HPDE6-E6E7 (cell line): ENCODE data around the gene CEP170B.
"Not testable (repeated sequence)": the region's sequence is repeated elsewhere in the genome, so short reads cannot be mapped to it uniquely, and the experiment has no call there.

Experiments used
- DNase-seq: peaks from one replicate; pipeline ENCODE4 v3.0.0; 2011; ENCODE audit warnings: missing footprints; ENCODE audit errors: extremely low spot score

Gene CEP170B

DNA sequence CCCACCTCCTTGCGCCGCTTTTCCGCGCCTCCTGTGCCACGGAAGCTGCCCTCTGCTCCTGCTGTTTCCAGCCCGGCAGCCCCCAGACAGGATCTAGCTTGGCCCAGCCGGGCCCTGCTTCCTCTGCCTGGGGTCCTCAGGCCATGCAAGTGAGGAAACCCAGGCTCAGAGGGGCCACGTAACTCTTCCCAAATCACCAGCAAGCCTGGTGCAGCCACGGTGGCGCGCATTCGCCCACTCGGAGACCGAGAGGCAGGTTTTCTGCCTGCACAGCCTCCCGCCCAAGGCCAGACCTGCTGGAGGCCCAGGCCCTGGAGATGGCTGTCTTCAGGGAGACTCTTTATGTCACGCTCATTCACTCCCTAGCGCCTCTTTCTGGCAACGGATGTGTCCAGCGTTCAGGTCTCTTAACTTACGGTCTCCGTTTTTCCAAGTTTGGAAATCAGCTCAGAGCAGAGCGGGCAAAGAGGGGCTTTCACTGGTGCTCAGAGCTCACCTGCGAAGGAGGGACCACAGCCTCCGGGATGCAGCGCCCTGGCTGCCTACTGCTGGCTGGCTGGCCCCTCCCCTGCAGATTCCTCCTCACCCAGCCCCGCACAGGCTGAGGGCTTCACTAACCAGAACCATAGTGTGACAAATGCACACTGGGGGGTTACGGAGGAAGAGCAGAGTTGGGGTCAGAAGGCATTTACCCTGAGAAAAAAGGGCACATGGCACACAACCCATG lies 20.6 kb upstream of the CEP170B start:
- DNase-seq, result no peak

DNA sequence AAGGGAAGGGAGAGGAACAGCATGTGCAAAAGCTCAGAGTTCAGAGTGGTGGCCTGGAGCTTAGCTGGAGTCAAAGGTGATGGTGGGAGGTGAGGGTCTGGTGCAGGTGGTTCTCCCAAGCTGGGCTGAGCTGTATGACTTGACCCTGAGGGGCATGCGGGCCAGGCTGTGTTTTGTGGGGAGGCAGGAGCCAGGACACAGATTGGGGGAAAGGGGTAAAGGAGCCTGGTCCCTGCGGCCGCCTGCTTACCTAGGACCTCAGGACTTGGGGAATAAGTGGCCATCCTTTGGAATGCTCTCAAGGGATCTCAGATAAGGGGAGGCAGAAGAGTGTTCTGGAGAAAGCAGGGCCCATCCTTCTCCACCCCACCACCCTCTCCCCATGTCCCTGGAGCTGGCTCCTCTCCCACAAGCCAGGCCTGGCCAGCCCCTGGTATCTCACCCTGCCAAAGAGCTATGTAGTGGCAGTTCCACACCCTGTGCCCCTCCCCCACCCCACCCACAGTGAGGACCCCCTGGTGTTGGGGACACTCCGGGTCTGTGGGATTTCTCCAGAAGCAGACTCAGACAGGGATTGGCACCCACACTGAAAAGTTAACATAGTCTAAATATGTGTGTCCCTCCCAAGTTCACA lies 19.9 kb upstream of the CEP170B start:
- DNase-seq, result no peak

DNA sequence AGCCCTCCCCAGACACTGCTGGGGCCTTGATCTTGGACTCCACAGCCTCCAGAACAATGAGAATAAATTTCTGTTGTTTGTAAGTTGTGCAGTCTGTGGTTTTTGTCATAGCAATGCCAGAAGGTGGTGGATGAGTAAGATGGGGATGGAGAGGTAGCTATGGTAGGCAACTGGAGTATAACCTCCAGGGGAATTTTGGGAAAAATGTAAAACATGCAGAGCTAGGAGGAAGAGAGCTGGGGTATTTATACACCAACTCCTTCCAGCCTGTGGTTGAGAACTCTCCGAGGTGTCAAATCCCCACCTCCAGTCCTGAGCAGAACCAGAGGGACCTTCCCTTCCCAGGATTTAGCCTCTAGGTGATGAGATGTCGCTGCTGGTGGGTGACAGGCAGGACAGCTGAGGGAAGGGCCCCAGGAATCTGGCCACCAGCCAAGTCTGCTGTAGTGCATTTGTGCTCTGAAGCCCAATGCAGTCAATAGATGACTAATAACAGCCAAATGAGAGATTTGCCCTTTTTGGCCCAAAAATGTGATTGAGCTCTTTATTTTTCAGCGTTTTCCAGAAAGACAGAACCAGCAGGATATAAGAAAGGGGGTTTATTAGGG lies 19.1 kb upstream of the CEP170B start:
- DNase-seq, result no peak

DNA sequence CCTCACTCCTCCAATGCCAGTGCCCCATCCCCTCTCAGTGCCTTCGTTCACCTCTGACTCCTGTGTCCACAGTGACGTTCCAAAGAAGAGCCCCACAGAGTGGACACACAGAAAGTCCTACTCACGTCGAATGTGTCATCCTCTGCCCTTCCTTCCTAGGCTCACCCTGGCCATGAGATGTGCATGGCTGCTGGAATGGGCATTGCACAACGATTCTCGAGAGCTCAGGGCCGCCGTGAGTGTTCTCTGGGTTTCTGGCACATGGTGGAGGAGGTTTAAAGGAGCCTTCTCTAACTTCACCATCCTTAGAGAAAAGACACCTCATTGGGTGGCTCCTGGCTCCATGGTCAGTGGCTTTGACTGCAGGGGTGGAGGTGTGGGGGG lies 12.8 kb upstream of the CEP170B start:
- no peak for DNase-seq

DNA sequence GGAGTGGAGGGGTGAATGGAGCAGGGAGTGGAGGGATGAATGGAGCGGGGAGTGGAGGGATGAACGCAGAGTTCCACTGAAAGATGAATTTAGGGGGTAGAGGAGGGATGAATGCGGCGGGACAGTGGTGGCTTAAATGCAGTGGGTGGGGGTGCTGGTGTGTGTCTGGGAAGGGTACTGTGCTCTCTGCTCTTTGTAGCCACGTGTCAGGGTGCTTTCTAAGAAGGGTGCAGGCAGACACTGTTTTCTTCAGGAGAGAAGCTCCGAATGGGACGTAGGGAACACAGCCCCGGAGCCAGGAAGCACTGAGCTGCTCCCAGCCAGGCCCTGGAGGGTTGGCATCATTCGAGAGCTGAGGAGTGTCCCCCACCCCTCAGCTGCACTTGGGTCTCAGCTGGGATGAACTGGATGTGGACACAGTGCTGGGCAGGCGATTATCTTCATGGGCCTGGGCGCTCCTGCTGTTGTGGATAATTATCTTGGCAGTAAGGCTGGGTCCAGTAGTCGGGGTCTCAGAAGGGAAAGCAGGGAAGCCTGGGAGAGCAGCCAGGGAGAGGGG lies 9.5 kb upstream of the CEP170B start:
- no peak for DNase-seq

DNA sequence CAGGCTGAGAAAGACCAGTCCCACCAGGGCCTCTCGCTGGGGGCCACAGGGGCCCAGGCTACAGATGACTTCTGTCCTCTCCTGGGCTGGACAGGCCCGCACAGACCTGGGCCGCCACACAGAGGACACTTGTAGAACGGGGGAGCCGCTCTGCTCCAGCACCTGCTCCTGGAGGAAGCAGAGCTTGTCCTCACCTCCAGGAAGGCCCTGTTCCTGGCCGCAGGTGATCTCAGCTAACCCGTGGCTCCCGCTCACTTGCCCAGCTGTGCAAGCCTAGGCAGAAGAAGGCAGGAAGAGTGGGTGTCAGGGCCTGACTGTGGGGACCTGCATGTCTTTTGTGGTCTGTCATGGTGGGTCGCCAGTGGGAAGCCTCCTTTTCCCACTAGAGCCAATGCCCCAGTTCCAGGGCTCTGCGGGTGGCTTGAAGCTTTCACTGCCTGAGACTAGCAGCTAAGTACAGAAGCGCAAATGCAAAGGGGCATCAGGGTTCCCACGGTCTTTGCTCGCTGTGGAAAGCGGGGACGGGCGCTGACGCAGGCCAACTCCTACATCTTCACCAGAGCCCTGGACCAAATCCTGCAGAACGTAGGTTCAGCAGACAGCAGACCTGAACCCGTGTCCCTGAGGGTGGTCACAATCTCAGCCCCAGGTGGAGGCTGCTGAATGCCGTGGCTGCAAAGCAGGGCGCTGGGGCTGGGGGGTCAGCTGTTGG lies 8.8 kb upstream of the CEP170B start:
- no peak for DNase-seq

DNA sequence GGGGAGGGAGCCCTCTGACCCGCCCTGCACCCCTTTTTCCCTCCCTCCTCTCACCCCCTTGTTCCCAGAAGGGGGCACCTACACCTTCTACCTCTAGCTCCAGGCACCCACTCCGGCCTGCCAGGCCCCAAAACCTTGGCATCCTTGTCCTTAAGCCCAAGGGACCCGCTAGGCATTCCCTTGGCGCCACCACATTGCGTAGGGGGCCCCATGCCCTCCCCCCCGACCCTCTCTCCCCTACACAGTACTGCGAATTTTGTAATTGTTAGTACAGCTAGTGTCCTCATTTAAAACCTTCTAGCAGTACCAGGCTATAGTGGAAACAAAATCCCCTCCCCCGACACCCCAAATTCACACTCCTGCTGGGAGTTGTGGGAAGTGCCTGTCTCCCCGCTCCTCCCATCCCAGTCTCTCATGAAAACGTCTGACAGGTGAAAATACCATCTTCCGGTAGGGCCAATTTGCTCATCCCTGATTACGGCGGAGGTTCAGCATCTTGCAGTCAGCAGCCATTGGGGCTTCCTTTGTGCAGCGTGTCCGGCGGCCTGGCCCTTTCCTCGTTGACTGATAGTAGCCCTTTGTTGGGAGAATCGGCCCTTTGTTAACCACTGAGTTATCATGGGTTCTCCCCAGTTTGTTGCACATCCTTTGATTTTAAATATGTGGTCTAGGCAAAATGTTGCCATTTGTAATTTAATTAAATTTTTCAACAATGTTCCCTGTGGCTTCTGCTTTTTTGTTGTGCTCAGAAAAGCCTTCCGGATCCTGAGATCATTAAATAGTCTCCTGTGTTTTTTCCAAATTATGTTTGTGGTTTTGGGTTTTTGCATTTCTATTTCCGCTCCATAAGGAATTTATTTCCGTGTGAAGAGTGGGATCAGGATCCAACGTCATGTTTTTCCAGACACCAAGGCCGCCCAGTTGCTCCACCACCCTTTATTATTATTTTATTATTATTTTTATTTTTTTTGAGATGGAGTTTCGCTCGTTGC lies 7.9 kb upstream of the CEP170B start:
- DNase-seq, result no peak

DNA sequence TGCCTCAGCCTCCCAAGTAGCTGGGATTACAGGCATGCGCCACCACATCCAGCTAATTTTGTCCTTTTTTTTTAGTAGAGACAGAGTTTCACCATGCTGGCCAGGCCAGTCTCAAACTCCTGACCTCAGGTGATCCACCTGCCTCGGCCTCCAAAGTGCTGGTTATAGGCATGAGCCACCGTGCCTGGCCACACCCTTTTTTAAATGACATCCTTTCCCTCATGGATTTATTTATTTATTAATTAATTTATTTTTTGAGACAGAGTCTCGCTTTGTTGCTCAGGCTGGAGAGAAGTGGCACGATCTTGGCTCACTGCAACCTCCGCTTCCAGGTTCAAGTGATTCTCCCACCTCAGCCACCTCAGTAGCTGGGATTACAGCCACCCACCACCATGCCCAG lies 7.1 kb upstream of the CEP170B start:
- not testable (repeated sequence) for DNase-seq

DNA sequence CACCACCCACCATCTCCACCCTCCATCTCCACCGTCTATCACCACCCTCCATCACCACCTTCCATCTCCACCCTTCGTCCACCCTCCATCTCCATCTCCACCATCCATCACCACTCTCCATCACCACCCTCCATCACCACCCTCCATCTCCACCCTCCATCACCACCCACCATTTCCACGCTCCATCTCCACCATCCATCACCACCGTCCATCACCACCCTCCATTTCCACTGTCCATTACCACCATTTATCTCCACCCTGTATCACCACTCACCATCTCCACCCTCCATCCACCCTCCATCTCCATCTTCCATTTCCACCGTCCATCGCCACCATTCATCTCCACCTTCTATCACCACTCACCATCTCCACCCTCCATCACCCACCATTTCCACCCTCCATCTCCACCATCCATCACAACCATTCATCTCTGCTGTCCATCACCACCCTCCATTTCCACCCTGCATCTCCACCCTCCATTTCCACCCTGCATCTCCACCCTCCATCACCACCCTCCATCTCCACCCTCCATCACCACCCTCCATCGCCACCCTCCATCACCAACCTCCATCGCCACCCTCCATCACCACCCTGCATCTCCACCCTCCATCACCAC lies 6.1 kb upstream of the CEP170B start:
- DNase-seq, result no peak

DNA sequence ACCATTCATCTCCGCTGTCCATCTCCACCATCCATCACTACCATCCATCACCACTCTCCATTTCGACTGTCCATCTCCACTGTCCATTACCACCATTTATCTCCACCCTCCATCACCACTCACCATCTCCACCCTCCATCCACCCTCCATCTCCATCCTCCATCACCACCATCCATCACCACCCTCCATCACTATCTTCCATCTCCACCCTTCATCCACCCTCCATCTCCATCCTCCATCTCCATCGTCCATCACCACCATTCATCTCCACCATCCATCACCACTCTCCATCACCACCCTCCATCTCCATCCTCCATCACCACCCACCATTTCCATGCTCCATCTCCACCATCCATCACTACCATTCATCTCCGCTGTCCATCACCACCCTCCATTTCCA lies 5.2 kb upstream of the CEP170B start:
- DNase-seq, result no peak

DNA sequence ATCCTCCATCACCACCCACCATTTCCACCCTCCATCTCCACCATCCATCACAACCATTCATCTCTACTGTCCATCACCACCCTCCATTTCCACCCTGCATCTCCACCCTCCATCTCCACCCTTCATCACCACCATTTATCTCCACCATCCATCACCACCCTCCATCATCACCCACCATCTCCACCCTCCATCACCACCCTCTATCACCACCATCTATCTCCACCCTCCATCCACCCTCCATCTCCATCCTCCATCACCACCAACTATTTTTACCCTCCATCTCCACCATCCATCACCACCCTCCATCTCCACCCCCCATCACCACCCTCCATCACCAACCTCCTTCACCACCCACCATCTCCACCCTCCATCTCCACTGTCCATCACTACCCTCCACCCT lies 4.7 kb upstream of the CEP170B start:
- no peak for DNase-seq

DNA sequence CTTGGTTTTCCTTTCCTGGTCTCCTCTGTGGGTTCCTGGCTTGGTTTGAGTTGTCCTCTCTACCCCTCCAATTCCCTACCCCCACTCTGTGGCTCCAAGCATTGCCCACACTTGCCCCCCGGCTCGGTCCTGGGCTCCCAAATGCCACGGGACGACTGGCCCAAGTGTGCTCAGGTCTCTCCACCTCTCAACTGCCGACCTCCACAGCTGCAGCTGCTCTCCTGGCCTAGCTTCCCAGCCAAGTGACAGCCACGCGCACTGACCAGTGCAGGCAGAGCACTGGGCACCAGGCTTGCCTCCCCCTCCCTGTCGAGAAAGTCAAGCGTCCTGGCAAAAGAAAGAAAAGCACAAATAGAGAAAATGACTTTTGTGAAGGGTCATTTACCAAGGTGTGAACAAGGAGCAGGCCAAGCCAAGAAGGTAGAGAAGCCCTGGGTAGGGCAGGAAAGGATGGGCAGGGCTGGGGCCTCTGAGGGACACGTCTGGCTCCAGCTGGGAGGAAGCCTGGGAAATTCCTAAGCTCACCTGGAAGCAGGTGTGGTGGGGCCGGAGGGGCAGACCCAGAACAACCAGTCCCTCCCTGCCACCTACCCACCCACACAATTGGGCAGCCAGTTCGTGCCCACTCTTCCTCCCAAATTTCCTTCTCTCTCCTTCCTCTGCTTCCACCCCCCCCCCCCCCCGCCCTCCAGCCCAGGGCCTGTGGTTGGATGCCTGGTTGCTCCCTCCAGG lies 1.8 kb upstream of the CEP170B start:
- DNase-seq, result no peak

DNA sequence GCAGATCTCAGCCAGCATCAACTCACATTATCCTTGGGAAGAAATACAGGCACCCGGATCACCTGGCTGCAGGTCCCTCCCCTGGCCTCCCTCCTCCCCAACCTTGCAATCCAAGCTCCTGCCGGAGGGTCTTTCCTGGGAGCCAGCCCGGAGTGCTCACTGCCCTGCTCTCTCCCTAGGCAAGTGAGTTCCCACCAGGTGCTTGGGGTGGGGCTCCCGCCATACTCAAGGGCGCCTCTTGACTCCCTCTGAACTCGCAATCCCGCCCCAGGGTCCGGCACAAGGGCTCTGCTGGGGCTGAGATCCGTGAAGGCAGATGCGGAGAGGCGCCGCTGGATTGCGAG lies 1.2 kb upstream of the CEP170B start:
- no peak for DNase-seq

DNA sequence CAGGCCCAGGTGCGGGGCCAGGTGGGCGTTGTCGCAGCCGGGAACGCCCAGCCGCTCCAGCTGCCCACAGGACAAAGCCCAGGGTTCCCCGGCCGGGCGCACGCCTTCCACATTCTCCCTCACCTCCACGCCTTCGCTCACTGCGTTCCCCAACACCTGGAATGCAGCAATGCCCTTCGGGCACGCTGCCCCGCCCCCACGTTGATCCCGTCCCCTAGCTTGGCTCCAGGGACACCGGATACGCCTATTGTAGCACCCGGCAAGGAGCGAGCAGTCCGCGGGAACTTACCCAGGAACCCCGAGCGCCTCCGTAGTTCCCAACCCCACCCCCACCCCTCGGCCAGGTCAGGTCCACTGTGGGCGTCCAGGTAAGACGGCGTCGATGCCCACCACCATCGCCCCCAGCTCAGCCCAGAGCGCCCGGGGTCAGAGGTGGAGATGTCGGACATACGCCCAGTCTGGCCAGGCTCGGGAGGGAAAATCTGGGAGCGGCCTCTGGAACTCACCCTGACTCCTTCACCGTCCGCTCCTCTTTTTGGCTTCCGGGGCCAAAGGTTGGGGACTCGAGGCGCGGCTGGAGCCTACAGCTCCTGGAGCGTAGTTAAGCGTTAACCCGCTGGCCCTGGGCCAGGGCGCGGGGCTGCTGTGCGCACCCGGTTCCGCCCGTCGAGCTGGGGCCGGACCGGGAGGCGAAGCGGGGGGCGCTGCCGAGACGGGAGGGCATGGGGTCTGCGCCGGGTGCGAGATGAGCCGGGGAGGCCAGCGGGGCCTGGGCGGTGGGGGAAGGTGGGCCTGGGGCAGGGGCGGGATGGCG lies 594 bp upstream of the CEP170B start:
- DNase-seq, result peak; percentile 67

DNA sequence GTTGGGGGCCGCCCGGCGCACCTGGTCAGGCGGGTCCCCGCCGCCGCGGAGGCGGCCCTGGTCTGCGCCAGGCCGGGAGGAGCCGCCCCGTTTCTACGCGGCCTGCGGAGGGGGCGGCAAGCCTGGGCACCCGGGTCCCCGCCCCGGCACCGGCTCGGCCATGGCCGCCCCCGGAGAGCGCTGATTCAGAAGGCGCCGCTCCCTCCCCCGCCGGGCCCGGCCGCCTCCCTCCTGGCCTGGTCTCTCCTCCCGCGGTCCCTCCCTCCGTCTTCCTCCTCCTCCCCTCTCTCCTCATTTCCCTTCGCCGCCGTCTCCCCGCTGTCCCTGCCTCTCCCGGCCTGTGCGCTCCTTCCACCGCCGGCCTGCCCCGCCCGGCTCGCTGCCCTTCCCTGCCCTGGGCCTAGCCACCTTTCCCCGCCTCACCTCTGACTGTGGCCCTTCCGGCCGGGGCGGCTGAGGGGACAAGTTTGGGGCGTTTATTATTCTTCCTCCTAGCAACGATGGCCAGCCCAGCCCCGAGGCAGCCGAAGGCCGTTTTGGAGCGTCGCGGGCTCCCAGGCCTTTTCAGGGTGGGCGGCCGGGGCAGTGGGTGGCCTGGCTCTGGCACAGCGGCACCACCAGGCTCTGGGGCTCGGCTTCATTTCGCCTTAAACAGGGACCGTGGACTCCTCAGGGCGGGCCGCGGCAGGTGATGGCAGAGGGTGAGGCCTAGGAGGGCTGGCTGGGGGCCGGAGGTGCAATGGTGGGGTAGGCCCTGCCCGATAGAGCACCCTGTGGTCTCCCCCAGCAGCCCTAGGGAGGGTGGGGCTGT lies 768 bp downstream of the CEP170B start:
- DNase-seq, result peak; percentile 76

DNA sequence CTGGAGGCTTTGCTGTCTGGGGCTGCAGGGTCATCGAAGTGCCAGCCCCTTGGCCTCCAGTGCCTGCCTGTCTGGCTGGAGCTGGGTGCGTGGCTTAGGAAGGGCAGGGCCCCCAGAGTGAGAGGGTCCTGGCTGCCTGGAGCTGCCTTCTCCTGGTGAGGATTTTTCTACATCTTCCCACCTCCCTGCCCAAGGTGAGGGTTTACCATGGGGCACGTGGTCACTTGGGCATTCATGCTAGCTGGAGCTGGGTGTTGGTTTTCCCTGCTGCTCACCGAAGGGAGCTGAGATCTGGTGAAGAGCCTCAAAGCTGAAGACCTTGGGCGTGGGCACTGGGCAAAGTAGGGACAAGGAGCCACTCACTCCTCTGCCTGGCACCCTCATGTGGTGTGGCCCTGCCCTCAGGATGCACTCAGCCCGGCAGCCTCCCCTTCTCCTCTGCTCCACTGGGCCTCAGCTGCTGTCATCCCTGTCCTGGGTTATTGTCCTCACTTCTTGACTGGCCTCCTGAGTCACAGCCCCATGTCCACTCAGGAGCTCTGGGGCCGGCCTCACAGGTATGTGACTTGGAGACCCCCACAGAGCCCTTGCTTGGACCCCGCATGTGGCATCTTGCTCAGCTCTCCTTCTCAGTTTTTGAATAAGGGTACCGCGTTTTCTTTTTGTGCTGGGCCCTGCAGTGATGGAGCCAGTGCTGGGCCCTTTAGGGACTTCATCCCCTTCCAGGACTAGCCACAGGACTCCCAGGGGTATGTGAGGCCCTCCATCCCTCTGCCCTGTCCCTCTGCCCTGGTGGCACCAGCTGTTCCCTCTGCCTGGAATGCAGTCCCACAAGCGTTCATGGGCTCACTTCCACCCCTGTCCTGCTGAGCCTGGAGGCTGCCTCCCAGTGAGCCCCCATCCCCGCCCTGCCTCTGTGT lies 1.6 kb downstream of the CEP170B start:
- no peak for DNase-seq

DNA sequence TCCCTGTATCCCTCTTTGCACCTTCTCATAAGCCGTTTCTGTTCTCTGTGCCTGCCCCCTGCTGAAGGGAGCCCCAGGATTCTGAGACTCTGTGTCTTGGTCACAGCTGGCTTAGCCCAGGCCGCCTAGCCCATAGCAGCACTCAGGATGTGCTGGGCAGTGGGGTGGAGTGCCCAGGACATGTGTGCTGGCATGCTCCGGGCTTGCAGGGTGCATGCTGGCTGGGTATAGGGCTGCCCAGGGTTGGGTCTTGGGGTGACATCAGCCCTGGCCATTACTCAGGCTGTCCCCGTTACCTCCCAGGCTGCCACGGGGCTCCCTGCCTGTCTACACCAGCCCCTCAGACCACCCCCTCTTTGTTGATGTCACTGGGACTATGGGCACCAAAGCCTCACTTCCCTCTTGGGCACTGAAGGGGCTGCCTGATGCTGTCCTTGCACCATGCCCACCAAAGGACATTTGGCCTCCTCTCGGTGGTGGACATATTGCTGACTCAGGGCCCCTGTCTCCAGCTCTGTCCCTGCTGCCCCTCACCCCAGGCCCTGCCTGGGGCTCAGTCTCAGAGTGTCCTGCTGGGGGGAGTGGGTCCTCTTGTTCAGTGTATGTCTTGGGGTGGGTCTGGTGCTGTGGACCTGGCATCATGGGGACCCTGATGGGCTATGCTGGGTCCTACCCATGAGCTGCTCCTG lies 2.4 kb downstream of the CEP170B start:
- DNase-seq, result no peak
